HepG2 (cell line): ENCODE data around the gene ENG. TPM values are rescaled to one million over a fixed set of nuclear protein-coding genes. Genes with fewer than 3 reads are reported as not detected.

Experiments
- ATAC-seq: fragments of 200-7000 bp; cut with Tn5 transposase; 3 replicates; pipeline ENCODE4 v1.9.1; 2020; ENCODE audit warnings: mild to moderate bottlenecking, moderate library complexity
- BruUV-seq: library from RNA; stranded (reverse); fragments of 400-500 nt; replicated peaks from 2 replicates; lab custom pipeline; 2021; lab: Mats Ljungman, UMichigan
- CTCF ChIA-PET: fragments of 300-600 bp; formaldehyde crosslinking; extraction: SDS; loops from one replicate; lab custom pipeline; 2021; ENCODE audit warnings: low total read pairs, inconsistent platforms, low intra/inter-chr PET ratio; lab: Yijun Ruan, JAX
- POLR2A ChIA-PET: fragments of 350-600 bp; sonication (Branson Sonifier 250); formaldehyde crosslinking; loops from one replicate; lab custom pipeline; 2020; ENCODE audit warnings: antibody characterized with exemption, inconsistent platforms; lab: Yijun Ruan, JAX
- DNase-seq: peaks from one replicate; pipeline ENCODE4 v3.0.0-alpha.2; 2015; ENCODE audit warnings: low spot score
- FAIRE-seq: peaks from 3 replicates; lab custom pipeline; 2011; peaks lifted over from hg19 to GRCh38; lab: Jason Lieb, UNC
- H2AFZ ChIP-seq: one replicate; pipeline ENCODE4 v1.6.1; 2011; ENCODE audit warnings: low read length, inconsistent platforms
- H3K27ac ChIP-seq: fragments of 300-600 bp; 3 replicates; pipeline ENCODE4 v1.8.0; 2011; ENCODE audit warnings: mixed run types, mild to moderate bottlenecking, mixed read lengths, low read length, inconsistent platforms; ENCODE audit not compliant: insufficient read depth; ENCODE audit errors: extremely low read length
- H3K27me3 ChIP-seq, 2 experiments: fragments of 200-600 bp in 1 of 2; 2 replicates in 1 of 2; 3 replicates in 1 of 2; pipeline versions ENCODE4 v1.6.0 to v1.8.0; 2011; ENCODE audit warnings: low read length in 2 of 2, mild to moderate bottlenecking in 2 of 2, moderate library complexity in 2 of 2, inconsistent platforms in 1 of 2; ENCODE audit not compliant: insufficient read depth in 2 of 2, control insufficient read depth in 1 of 2
- H3K36me3 ChIP-seq, 2 experiments: fragments of 200-600 bp in 1 of 2; replicated peaks in 1 of 2; 2 replicates in 1 of 2; 3 replicates in 1 of 2; pipeline versions ENCODE4 v1.5.1 to v1.8.0; 2011; ENCODE audit warnings: low read length in 2 of 2, inconsistent platforms in 1 of 2; ENCODE audit not compliant: insufficient read depth in 2 of 2, control insufficient read depth in 1 of 2
- H3K4me1 ChIP-seq: 2 replicates; pipeline ENCODE4 v1.5.1; 2012; ENCODE audit warnings: low read length, inconsistent platforms; ENCODE audit not compliant: insufficient read depth
- H3K4me2 ChIP-seq: 2 replicates; pipeline ENCODE4 v1.6.0; 2011; ENCODE audit warnings: low read depth, low read length, inconsistent platforms
- H3K4me3 ChIP-seq, 3 experiments: fragments of 200-600 bp in 1 of 3; sonication (generic), shearing (Covaris generic) in 1 of 3; replicated peaks in 1 of 3; 2 replicates each; pipeline ENCODE4 v1.5.1; 2011 to 2016; ENCODE audit warnings: low read length in 3 of 3, inconsistent platforms in 2 of 3, low read depth in 2 of 3, mild to moderate bottlenecking in 2 of 3, control low read depth in 1 of 3, mixed read lengths in 1 of 3; ENCODE audit not compliant: insufficient read depth in 1 of 3
- H3K79me2 ChIP-seq: one replicate; pipeline ENCODE4 v1.6.1; 2011; ENCODE audit warnings: low read length, inconsistent platforms; ENCODE audit not compliant: insufficient read depth
- H3K9ac ChIP-seq: 2 replicates; pipeline ENCODE4 v1.6.0; 2011; ENCODE audit warnings: mild to moderate bottlenecking, low read depth, low read length, inconsistent platforms; ENCODE audit not compliant: insufficient read depth
- H3K9me3 ChIP-seq: 2 replicates; pipeline ENCODE4 v1.5.1; 2012; ENCODE audit warnings: mild to moderate bottlenecking, low read length
- H4K20me1 ChIP-seq: 2 replicates; pipeline ENCODE4 v1.6.0; 2011; ENCODE audit warnings: inconsistent platforms, mild to moderate bottlenecking, low read length, moderate library complexity; ENCODE audit not compliant: insufficient read depth
- ARNT2 ChIP-seq: sonication (generic); formaldehyde crosslinking; IDR thresholded peaks from 2 replicates; pipeline ENCODE4 v1.8.0; 2022; ENCODE audit warnings: mild to moderate bottlenecking, low read depth, missing genetic modification reagents, moderate library complexity
- CENPT ChIP-seq: sonication (generic); formaldehyde crosslinking; IDR thresholded peaks from 2 replicates; pipeline ENCODE4 v1.8.0; 2022; ENCODE audit warnings: low read depth, mild to moderate bottlenecking, moderate library complexity, missing genetic modification reagents
- CHD2 ChIP-seq: IDR thresholded peaks from 2 replicates; pipeline ENCODE4 v1.6.1; 2011; ENCODE audit warnings: low read depth, low read length, improper control_type of control experiment
- E2F2 ChIP-seq: sonication (generic); formaldehyde crosslinking; IDR thresholded peaks from 2 replicates; pipeline ENCODE4 v1.4.0; 2020; ENCODE audit warnings: missing genetic modification reagents, borderline replicate concordance
- GLI4 ChIP-seq: sonication (generic); formaldehyde crosslinking; IDR thresholded peaks from 2 replicates; pipeline ENCODE4 v1.5.1; 2020; ENCODE audit warnings: missing genetic modification reagents, mild to moderate bottlenecking, moderate library complexity, borderline replicate concordance
- HDAC6 ChIP-seq: fragments of 200-600 bp; sonication (generic); IDR thresholded peaks from 2 replicates; pipeline ENCODE4 v1.7.0; 2017; ENCODE audit warnings: mild to moderate bottlenecking, antibody characterized with exemption, low read length, low read depth
- IRF9 ChIP-seq: sonication (generic); formaldehyde crosslinking; IDR thresholded peaks from 2 replicates; pipeline ENCODE4 v1.8.0; 2022; ENCODE audit warnings: missing genetic modification reagents, mild to moderate bottlenecking, borderline replicate concordance
- KLF16 ChIP-seq, 2 experiments: sonication (generic) in 1 of 2; formaldehyde crosslinking in 1 of 2; IDR thresholded peaks; 2 replicates each; pipeline versions ENCODE4 v1.6.1 to v1.8.0; 2016 to 2023; ENCODE audit warnings: missing genetic modification reagents in 2 of 2, missing compliant biosample characterization in 1 of 2
- MBD4 ChIP-seq: IDR thresholded peaks from 2 replicates; pipeline ENCODE4 v1.6.1; 2012; ENCODE audit warnings: low read length, inconsistent platforms, borderline replicate concordance
- PAX8 ChIP-seq: sonication (generic); formaldehyde crosslinking; IDR thresholded peaks from 2 replicates; pipeline ENCODE4 v1.8.0; 2022; ENCODE audit warnings: mild to moderate bottlenecking, missing genetic modification reagents, borderline replicate concordance
- SIN3A ChIP-seq: IDR thresholded peaks from 2 replicates; pipeline ENCODE4 v1.6.1; 2011; ENCODE audit warnings: low read depth, mild to moderate bottlenecking, control low read depth, low read length, borderline replicate concordance
- SP140L ChIP-seq: sonication (generic); formaldehyde crosslinking; IDR thresholded peaks from 2 replicates; pipeline ENCODE4 v1.4.0; 2020; ENCODE audit warnings: missing genetic modification reagents, borderline replicate concordance
- TAF1 ChIP-seq: sonication (generic); formaldehyde crosslinking; IDR thresholded peaks from 2 replicates; pipeline ENCODE4 v1.4.0; 2020; ENCODE audit warnings: missing genetic modification reagents
- TCF12 ChIP-seq, 2 experiments: fragments of 450-650 bp in 1 of 2; sonication (generic) in 1 of 2; formaldehyde crosslinking in 1 of 2; IDR thresholded peaks; 2 replicates each; pipeline versions ENCODE4 v1.6.1 to v1.8.0; 2017 to 2022; ENCODE audit warnings: antibody characterized with exemption in 1 of 2, mild to moderate bottlenecking in 1 of 2, missing genetic modification reagents in 1 of 2, moderate library complexity in 1 of 2
- ZFP36L1 ChIP-seq: sonication (generic); formaldehyde crosslinking; IDR thresholded peaks from 2 replicates; pipeline ENCODE4 v1.8.0; 2022; ENCODE audit warnings: mild to moderate bottlenecking, missing genetic modification reagents, moderate library complexity
- ZNF235 ChIP-seq: sonication (generic); formaldehyde crosslinking; IDR thresholded peaks from 2 replicates; pipeline ENCODE4 v1.8.1; 2023; ENCODE audit warnings: mild to moderate bottlenecking, missing genetic modification reagents, borderline replicate concordance
- ZNF263 ChIP-seq: sonication (generic); formaldehyde crosslinking; IDR thresholded peaks from 2 replicates; pipeline ENCODE4 v1.4.0; 2020; ENCODE audit warnings: missing genetic modification reagents
- ZNF264 ChIP-seq: sonication (generic); formaldehyde crosslinking; IDR thresholded peaks from 2 replicates; pipeline ENCODE4 v1.4.0; 2020; ENCODE audit warnings: missing genetic modification reagents
- ZNF644 ChIP-seq: IDR thresholded peaks from 2 replicates; pipeline ENCODE4 v1.6.1; 2016; ENCODE audit warnings: low read depth
- WGBS: methylation state at CpG from one replicate; pipeline ENCODE4 v1.1.6; 2017; ENCODE audit warnings: low lambda C conversion rate; 5-methylcytosine and 5-hydroxymethylcytosine counted together
- in situ Hi-C: cut with HindIII; loops from 2 replicates; pipeline ENCODE4 v1.10.0; 2017; ENCODE audit warnings: low pct_unique_long_range_greater_than_20kb; ENCODE audit not compliant: extremely low pct_ligation_motif_present
- intact Hi-C: fragments of 100-400 bp; cut with micrococcal nuclease; formaldehyde crosslinking; loops from one replicate; pipeline ENCODE4 v1.10.0; 2022; ENCODE audit not compliant: unreplicated experiment
- polyA plus RNA-seq, 8 experiments: library from polyadenylated mRNA; depleted of rRNA in 3 of 8; stranded (reverse) in 7 of 8; unstranded in 1 of 8; fragments of >200 nt; fragmentation: Illumina TruSeq in 4 of 8; extraction: Trizol in 4 of 8; gene quantifications; 2 replicates each; pipeline versions ENCODE4 v1.2.1 to v1.2.3, GENCODE V29; 2011 to 2016; ENCODE audit warnings: low read depth in 4 of 8, missing spikeins in 1 of 8, mixed read lengths in 1 of 8; ENCODE audit not compliant: insufficient read depth in 1 of 8
- total RNA-seq, 5 experiments: library from RNA; depleted of rRNA; stranded (reverse); fragments of >200 nt; fragmentation: Illumina TruSeq; extraction: Trizol; gene quantifications; 2 replicates each; pipeline ENCODE4 v1.2.3, GENCODE V29; 2016; ENCODE audit warnings: low read depth in 1 of 5
- TF ChIP-seq, protein P1 (sequence below): sonication (generic); formaldehyde crosslinking; IDR thresholded peaks from 2 replicates; pipeline ENCODE4 v1.8.1; 2023; ENCODE audit warnings: missing genetic modification reagents, mild to moderate bottlenecking, borderline replicate concordance

ENG gene
- total and polyA plus RNA-seq, 2 of the 13 experiments (the other 11 are each of a cell fraction or from before 2014, with no cell fraction given) = 0.02 to 1.1 TPM

- WGBS = 84% methylated on average over 8 of the region's 8 CpGs
- intact Hi-C loops (no loop called here), in situ Hi-C loops (no loop called here)
- Histone ChIP-seq H3K4me3 (no peak overlapping the region), H3K9me3 (no peaks in the 10 kb centered on the region), H2AFZ (no peak overlapping the region), H3K4me2 (no peak overlapping the region), H3K27me3 (no peaks in the 10 kb centered on the region), H3K9ac (no peak overlapping the region), H3K4me1 (peaks cover 36% of the 10 kb centered on the region), H3K79me2 (no peaks in the 10 kb centered on the region), H3K27ac (no peak overlapping the region), H4K20me1 (no peaks in the 10 kb centered on the region), H3K36me3 (no peaks in the 10 kb centered on the region; a peak in 2 of 5 replicates)
- no TSS peak for BruUV-seq
- no peak for FAIRE-seq
- TF ChIP-seq ZNF264 = no peak
- TF ChIP-seq GLI4 (CRISPR knock-in tag) = no peak
- no peak for TF ChIP-seq CENPT (CRISPR knock-in tag)
- TF ChIP-seq ARNT2 (CRISPR knock-in tag) = no peak
- TF ChIP-seq TAF1 = no peak
- TF ChIP-seq, protein P1, sequence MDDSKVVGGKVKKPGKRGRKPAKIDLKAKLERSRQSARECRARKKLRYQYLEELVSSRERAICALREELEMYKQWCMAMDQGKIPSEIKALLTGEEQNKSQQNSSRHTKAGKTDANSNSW (CRISPR knock-in tag) = no peak
- no peak for TF ChIP-seq KLF16 (CRISPR knock-in tag; IDR thresholded peaks at IDR 0.05)
- TF ChIP-seq ZNF644 = no peak
- TF ChIP-seq ZNF235 (CRISPR knock-in tag) = no peak
- TF ChIP-seq IRF9 (CRISPR knock-in tag) = no peak
- TF ChIP-seq SIN3A = no peak
- TF ChIP-seq E2F2 (CRISPR knock-in tag) = no peak
- no peak for TF ChIP-seq SP140L (CRISPR knock-in tag)
- TF ChIP-seq TCF12 (IDR thresholded peaks at IDR 0.05) = no peak
- TF ChIP-seq TCF12 (CRISPR knock-in tag; IDR thresholded peaks at IDR 0.05) = no peak
- no peak for TF ChIP-seq ZNF263 (CRISPR knock-in tag)
- TF ChIP-seq HDAC6 = no peak
- no peak for TF ChIP-seq PAX8 (CRISPR knock-in tag)
- TF ChIP-seq ZFP36L1 = no peak
- TF ChIP-seq MBD4 = no peak
- TF ChIP-seq CHD2 = no peak
- ChIA-PET CTCF (no interaction called here), POLR2A (no interaction called here)
- ATAC-seq = no peak
- DNase-seq = no peak
Measured at GRCh38 chr9:127880143-127880542, 25.7 kb upstream of the ENG start.
